HCT116 (cell line): ENCODE results near the gene GPC1. TPM values are rescaled to one million over a fixed set of nuclear protein-coding genes. Genes with fewer than 3 reads are reported as not detected.

Experiments
- ATAC-seq: fragments of 200-7000 bp; cut with Tn5 transposase; 2 replicates; pipeline ENCODE4 v1.9.1; 2020; ENCODE audit warnings: mild to moderate bottlenecking, moderate library complexity
- BruUV-seq: library from RNA; stranded (reverse); fragments of 400-500 nt; replicated peaks from 2 replicates; lab custom pipeline; 2021; lab: Mats Ljungman, UMichigan
- CTCF ChIA-PET: fragments of 300-600 bp; sonication (Branson Sonifier 250); formaldehyde crosslinking; loops from one replicate; lab custom pipeline; 2021; ENCODE audit warnings: antibody characterized with exemption; lab: Charles Lee
- POLR2A ChIA-PET: fragments of 300-600, 350-600 bp; sonication (Branson Sonifier 250); formaldehyde crosslinking; loops from one replicate; lab custom pipeline; 2021; ENCODE audit warnings: antibody characterized with exemption; lab: Charles Lee
- RAD21 ChIA-PET, 2 experiments: fragments of 300-600 bp; sonication (Branson Sonifier 250); formaldehyde crosslinking; loops; one replicate each; lab custom pipeline; 2023; ENCODE audit warnings: low total read pairs in 2 of 2; ENCODE audit not compliant: uncharacterized antibody in 2 of 2, unreplicated experiment in 2 of 2, low non-redundant PET in 1 of 2; lab: Charles Lee
- DNase-seq: peaks from one replicate; pipeline ENCODE4 v3.0.0-alpha.2; 2010; ENCODE audit warnings: low read depth, low spot score
- H2AFZ ChIP-seq: fragments of 200-600 bp; shearing (Covaris generic), sonication (generic); 2 replicates; pipeline ENCODE4 v1.6.1; 2017; ENCODE audit warnings: low read depth, mixed run types, mixed read lengths, antibody characterized with exemption, low read length; ENCODE audit not compliant: poor library complexity, severe bottlenecking
- H3K27ac ChIP-seq: 2 replicates; pipeline ENCODE4 v1.5.1; 2012; ENCODE audit warnings: low read depth, low read length
- H3K27me3 ChIP-seq: fragments of 200-600 bp; sonication (generic); 2 replicates; pipeline ENCODE4 v1.6.1; 2016; ENCODE audit warnings: mixed run types, low read length, mixed read lengths; ENCODE audit not compliant: insufficient read depth
- H3K36me3 ChIP-seq, 2 experiments: fragments of 200-500 bp in 1 of 2; fragments of 200-600 bp in 1 of 2; sonication (Bioruptor generic) in 1 of 2; sonication (generic) in 1 of 2; 2 replicates each; pipeline versions ENCODE4 v1.5.1 to v1.6.1; 2014 to 2016; ENCODE audit warnings: low read length in 2 of 2, inconsistent platforms in 1 of 2, mixed read lengths in 1 of 2, mixed run types in 1 of 2; ENCODE audit not compliant: insufficient read depth in 2 of 2, control insufficient read depth in 1 of 2
- H3K4me1 ChIP-seq, 2 experiments: fragments of 200-600 bp in 1 of 2; sonication (generic) in 1 of 2; 2 replicates each; pipeline versions ENCODE4 v1.5.1 to v1.6.1; 2012 to 2017; ENCODE audit warnings: low read length in 2 of 2, inconsistent platforms in 1 of 2, mild to moderate bottlenecking in 1 of 2, mixed read lengths in 1 of 2, mixed run types in 1 of 2, moderate library complexity in 1 of 2; ENCODE audit not compliant: insufficient read depth in 2 of 2, control insufficient read depth in 1 of 2
- H3K4me2 ChIP-seq: fragments of 200-600 bp; sonication (generic); 2 replicates; pipeline ENCODE4 v1.6.1; 2017; ENCODE audit warnings: mixed run types, low read length, mixed read lengths
- H3K4me3 ChIP-seq, 2 experiments: fragments of 200-600 bp in 1 of 2; sonication (generic) in 1 of 2; replicated peaks in 1 of 2; 2 replicates each; pipeline ENCODE4 v1.5.1; 2011 to 2016; ENCODE audit warnings: low read length in 2 of 2, control low read depth in 1 of 2, low read depth in 1 of 2, mild to moderate bottlenecking in 1 of 2, mixed read lengths in 1 of 2, mixed run types in 1 of 2
- H3K79me2 ChIP-seq: fragments of 200-600 bp; sonication (generic); 2 replicates; pipeline ENCODE4 v1.6.1; 2017; ENCODE audit warnings: mild to moderate bottlenecking, mixed run types, low read length, moderate library complexity, mixed read lengths; ENCODE audit not compliant: insufficient read depth
- H3K9ac ChIP-seq: fragments of 200-600 bp; sonication (generic); 2 replicates; pipeline ENCODE4 v1.6.1; 2016; ENCODE audit warnings: low read length, mixed read lengths
- H3K9me2 ChIP-seq: fragments of 200-600 bp; sonication (generic), shearing (Covaris generic); 2 replicates; pipeline ENCODE4 v1.6.1; 2017; ENCODE audit warnings: mixed run types, mild to moderate bottlenecking, moderate library complexity; ENCODE audit not compliant: insufficient read depth
- H3K9me3 ChIP-seq, 2 experiments: fragments of 200-500 bp in 1 of 2; fragments of 200-600 bp in 1 of 2; sonication (Bioruptor generic) in 1 of 2; sonication (generic) in 1 of 2; 2 replicates each; pipeline ENCODE4 v1.6.1; 2014 to 2017; ENCODE audit warnings: low read length in 2 of 2, mixed read lengths in 2 of 2, inconsistent platforms in 1 of 2, low read depth in 1 of 2, mild to moderate bottlenecking in 1 of 2, mixed run types in 1 of 2, moderate library complexity in 1 of 2; ENCODE audit not compliant: control insufficient read depth in 1 of 2, insufficient read depth in 1 of 2
- H4K20me1 ChIP-seq: fragments of 200-600 bp; sonication (generic), shearing (Covaris generic); 2 replicates; pipeline ENCODE4 v1.6.1; 2017; ENCODE audit warnings: mixed run types, mild to moderate bottlenecking, moderate library complexity; ENCODE audit not compliant: insufficient read depth
- ATF3 ChIP-seq: IDR thresholded peaks from 2 replicates; pipeline ENCODE4 v1.6.1; 2012
- CEBPB ChIP-seq: IDR thresholded peaks from 2 replicates; pipeline ENCODE4 v1.6.1; 2012; ENCODE audit warnings: low read depth
- CTCF ChIP-seq, 3 experiments: fragments of 200-600 bp in 1 of 3; sonication (generic) in 1 of 3; IDR thresholded peaks in 2 of 3; conservative IDR thresholded peaks in 1 of 3; 2 replicates each; pipeline ENCODE4 v1.5.1; 2012 to 2017; ENCODE audit warnings: low read depth in 2 of 3, low read length in 2 of 3, antibody characterized with exemption in 1 of 3, borderline replicate concordance in 1 of 3, control low read depth in 1 of 3, mild to moderate bottlenecking in 1 of 3, mixed read lengths in 1 of 3, mixed run types in 1 of 3, moderate library complexity in 1 of 3; ENCODE audit not compliant: insufficient read depth in 1 of 3
- EZH2phosphoT487 ChIP-seq: fragments of 200-600 bp; IDR thresholded peaks from 2 replicates; pipeline ENCODE4 v1.6.1; 2018; ENCODE audit warnings: antibody characterized with exemption, borderline replicate concordance
- FOSL1 ChIP-seq: IDR thresholded peaks from 2 replicates; pipeline ENCODE4 v1.6.1; 2012; ENCODE audit warnings: low read depth
- MAX ChIP-seq: IDR thresholded peaks from 2 replicates; pipeline ENCODE4 v1.6.1; 2012
- POLR2A ChIP-seq: IDR thresholded peaks from 2 replicates; pipeline ENCODE4 v1.7.0; 2011; ENCODE audit warnings: borderline replicate concordance; ENCODE audit not compliant: insufficient read depth, insufficient read length; ENCODE audit errors: extremely low read depth
- POLR2AphosphoS5 ChIP-seq: IDR thresholded peaks from 2 replicates; pipeline ENCODE4 v1.6.1; 2011; ENCODE audit warnings: mild to moderate bottlenecking, low read depth, low read length, moderate library complexity
- RAD21 ChIP-seq: IDR thresholded peaks from 2 replicates; pipeline ENCODE4 v1.6.1; 2012; ENCODE audit warnings: low read depth, mild to moderate bottlenecking
- REST ChIP-seq: IDR thresholded peaks from 2 replicates; pipeline ENCODE4 v1.6.1; 2012; ENCODE audit warnings: low read depth
- SIN3A ChIP-seq: IDR thresholded peaks from 2 replicates; pipeline ENCODE4 v1.6.1; 2012; ENCODE audit warnings: low read depth
- SP1 ChIP-seq: IDR thresholded peaks from 2 replicates; pipeline ENCODE4 v1.6.1; 2012; ENCODE audit warnings: low read depth
- SRF ChIP-seq: IDR thresholded peaks from 2 replicates; pipeline ENCODE4 v1.6.1; 2012; ENCODE audit warnings: low read depth
- TCF7L2 ChIP-seq: IDR thresholded peaks from 2 replicates; pipeline ENCODE4 v1.7.0; 2011; ENCODE audit warnings: borderline replicate concordance, inconsistent platforms; ENCODE audit not compliant: insufficient read depth, insufficient read length; ENCODE audit errors: extremely low read depth
- ZBTB33 ChIP-seq: IDR thresholded peaks from 2 replicates; pipeline ENCODE4 v1.6.1; 2011; ENCODE audit warnings: mild to moderate bottlenecking, low read length, moderate library complexity; ENCODE audit not compliant: insufficient replicate concordance; ENCODE audit errors: extremely low read depth
- intact Hi-C: fragments of 100-400 bp; cut with micrococcal nuclease; formaldehyde crosslinking; loops from 2 replicates; pipeline ENCODE4 v1.10.0; 2022
- total RNA-seq: library from RNA; stranded (reverse); gene quantifications from one replicate; pipeline ENCODE4 v1.2.1, GENCODE V29; 2021; ENCODE audit not compliant: unreplicated experiment

The GPC1 gene
- total RNA-seq, 1 experiment from 2014 or later: 79.1 TPM

- Histone ChIP-seq H3K27ac (no peak overlapping the region), H3K27me3 (no peaks in the 10 kb centered on the region), H3K9ac (no peak overlapping the region), H3K9me2 (no peaks in the 10 kb centered on the region), H2AFZ (no peak overlapping the region), H3K79me2 (no peaks in the 10 kb centered on the region), H4K20me1 (no peaks in the 10 kb centered on the region), H3K36me3 (no peaks in the 10 kb centered on the region), H3K4me2 (no peak overlapping the region), H3K4me1 (no peaks in the 10 kb centered on the region), H3K4me3 (no peak overlapping the region)
- intact Hi-C loops: no loop called here
- ATAC-seq (no peak), DNase-seq (no peak)
- POLR2A ChIA-PET: no interaction called here
- RAD21 ChIA-PET: no interaction called here
- BruUV-seq: no TSS peak
- CTCF ChIA-PET: no interaction called here
- TF ChIP-seq SP1 (no peak), ATF3 (no peak), POLR2A (no peak), FOSL1 (no peak), CEBPB (no peak), REST (no peak), POLR2AphosphoS5 (no peak), MAX (no peak), SIN3A (no peak), RAD21 (no peak), CTCF (IDR thresholded peaks at IDR 0.05 in 2 of 3, conservative IDR thresholded peaks at IDR 0.05 in 1 of 3; ENCODE audit: borderline replicate concordance in 1 of 3, insufficient read depth in 1 of 3, low read depth in 2 of 3, low read length in 2 of 3) (no peak), ZBTB33 (no peak), EZH2phosphoT487 (no peak), TCF7L2 (no peak), SRF (no peak)
- TF ChIP-seq, all 23 proteins: peak for 0
- no peaks in the 10 kb centered on the region for H3K9me3 ChIP-seq
These were observed 34.2 kb upstream of the GPC1 start for GRCh38 chr2:240401308-240401707.
